HCT116 (cell line): ENCODE measurements around the gene CSGALNACT2. TPM values are rescaled to one million over a fixed set of nuclear protein-coding genes. Genes with fewer than 3 reads are reported as not detected.
"Not testable (repeated sequence)": the region's sequence is repeated elsewhere in the genome, so short reads cannot be mapped to it uniquely, and the experiment has no call there.

Experiments
- ATAC-seq: fragments of 200-7000 bp; cut with Tn5 transposase; 2 replicates; pipeline ENCODE4 v1.9.1; 2020; ENCODE audit warnings: mild to moderate bottlenecking, moderate library complexity
- BruUV-seq: library from RNA; stranded (reverse); fragments of 400-500 nt; replicated peaks from 2 replicates; lab custom pipeline; 2021; lab: Mats Ljungman, UMichigan
- CTCF ChIA-PET: fragments of 300-600 bp; sonication (Branson Sonifier 250); formaldehyde crosslinking; loops from one replicate; lab custom pipeline; 2021; ENCODE audit warnings: antibody characterized with exemption; lab: Charles Lee
- POLR2A ChIA-PET: fragments of 300-600, 350-600 bp; sonication (Branson Sonifier 250); formaldehyde crosslinking; loops from one replicate; lab custom pipeline; 2021; ENCODE audit warnings: antibody characterized with exemption; lab: Charles Lee
- RAD21 ChIA-PET, 2 experiments: fragments of 300-600 bp; sonication (Branson Sonifier 250); formaldehyde crosslinking; loops; one replicate each; lab custom pipeline; 2023; ENCODE audit warnings: low total read pairs in 2 of 2; ENCODE audit not compliant: uncharacterized antibody in 2 of 2, unreplicated experiment in 2 of 2, low non-redundant PET in 1 of 2; lab: Charles Lee
- DNase-seq: peaks from one replicate; pipeline ENCODE4 v3.0.0-alpha.2; 2010; ENCODE audit warnings: low read depth, low spot score
- H2AFZ ChIP-seq: fragments of 200-600 bp; shearing (Covaris generic), sonication (generic); 2 replicates; pipeline ENCODE4 v1.6.1; 2017; ENCODE audit warnings: low read depth, mixed run types, mixed read lengths, antibody characterized with exemption, low read length; ENCODE audit not compliant: poor library complexity, severe bottlenecking
- H3K27ac ChIP-seq: 2 replicates; pipeline ENCODE4 v1.5.1; 2012; ENCODE audit warnings: low read depth, low read length
- H3K27me3 ChIP-seq: fragments of 200-600 bp; sonication (generic); 2 replicates; pipeline ENCODE4 v1.6.1; 2016; ENCODE audit warnings: mixed run types, low read length, mixed read lengths; ENCODE audit not compliant: insufficient read depth
- H3K36me3 ChIP-seq, 2 experiments: fragments of 200-500 bp in 1 of 2; fragments of 200-600 bp in 1 of 2; sonication (Bioruptor generic) in 1 of 2; sonication (generic) in 1 of 2; 2 replicates each; pipeline versions ENCODE4 v1.5.1 to v1.6.1; 2014 to 2016; ENCODE audit warnings: low read length in 2 of 2, inconsistent platforms in 1 of 2, mixed read lengths in 1 of 2, mixed run types in 1 of 2; ENCODE audit not compliant: insufficient read depth in 2 of 2, control insufficient read depth in 1 of 2
- H3K4me1 ChIP-seq, 2 experiments: fragments of 200-600 bp in 1 of 2; sonication (generic) in 1 of 2; 2 replicates each; pipeline versions ENCODE4 v1.5.1 to v1.6.1; 2012 to 2017; ENCODE audit warnings: low read length in 2 of 2, inconsistent platforms in 1 of 2, mild to moderate bottlenecking in 1 of 2, mixed read lengths in 1 of 2, mixed run types in 1 of 2, moderate library complexity in 1 of 2; ENCODE audit not compliant: insufficient read depth in 2 of 2, control insufficient read depth in 1 of 2
- H3K4me2 ChIP-seq: fragments of 200-600 bp; sonication (generic); 2 replicates; pipeline ENCODE4 v1.6.1; 2017; ENCODE audit warnings: mixed run types, low read length, mixed read lengths
- H3K4me3 ChIP-seq, 2 experiments: fragments of 200-600 bp in 1 of 2; sonication (generic) in 1 of 2; replicated peaks in 1 of 2; 2 replicates each; pipeline ENCODE4 v1.5.1; 2011 to 2016; ENCODE audit warnings: low read length in 2 of 2, control low read depth in 1 of 2, low read depth in 1 of 2, mild to moderate bottlenecking in 1 of 2, mixed read lengths in 1 of 2, mixed run types in 1 of 2
- H3K79me2 ChIP-seq: fragments of 200-600 bp; sonication (generic); 2 replicates; pipeline ENCODE4 v1.6.1; 2017; ENCODE audit warnings: mild to moderate bottlenecking, mixed run types, low read length, moderate library complexity, mixed read lengths; ENCODE audit not compliant: insufficient read depth
- H3K9ac ChIP-seq: fragments of 200-600 bp; sonication (generic); 2 replicates; pipeline ENCODE4 v1.6.1; 2016; ENCODE audit warnings: low read length, mixed read lengths
- H3K9me2 ChIP-seq: fragments of 200-600 bp; sonication (generic), shearing (Covaris generic); 2 replicates; pipeline ENCODE4 v1.6.1; 2017; ENCODE audit warnings: mixed run types, mild to moderate bottlenecking, moderate library complexity; ENCODE audit not compliant: insufficient read depth
- H3K9me3 ChIP-seq, 2 experiments: fragments of 200-500 bp in 1 of 2; fragments of 200-600 bp in 1 of 2; sonication (Bioruptor generic) in 1 of 2; sonication (generic) in 1 of 2; 2 replicates each; pipeline ENCODE4 v1.6.1; 2014 to 2017; ENCODE audit warnings: low read length in 2 of 2, mixed read lengths in 2 of 2, inconsistent platforms in 1 of 2, low read depth in 1 of 2, mild to moderate bottlenecking in 1 of 2, mixed run types in 1 of 2, moderate library complexity in 1 of 2; ENCODE audit not compliant: control insufficient read depth in 1 of 2, insufficient read depth in 1 of 2
- H4K20me1 ChIP-seq: fragments of 200-600 bp; sonication (generic), shearing (Covaris generic); 2 replicates; pipeline ENCODE4 v1.6.1; 2017; ENCODE audit warnings: mixed run types, mild to moderate bottlenecking, moderate library complexity; ENCODE audit not compliant: insufficient read depth
- CBX3 ChIP-seq: IDR thresholded peaks from 2 replicates; pipeline ENCODE4 v1.6.1; 2012; ENCODE audit warnings: low read depth
- CEBPB ChIP-seq: IDR thresholded peaks from 2 replicates; pipeline ENCODE4 v1.6.1; 2012; ENCODE audit warnings: low read depth
- EGR1 ChIP-seq: IDR thresholded peaks from 2 replicates; pipeline ENCODE4 v1.6.1; 2012; ENCODE audit warnings: low read depth
- ELF1 ChIP-seq: IDR thresholded peaks from 2 replicates; pipeline ENCODE4 v1.6.1; 2012; ENCODE audit warnings: low read depth, borderline replicate concordance
- EZH2 ChIP-seq: fragments of 200-600 bp; sonication (generic); IDR thresholded peaks from 2 replicates; pipeline ENCODE4 v1.6.1; 2017; ENCODE audit warnings: antibody characterized with exemption, mixed run types
- EZH2phosphoT487 ChIP-seq: fragments of 200-600 bp; IDR thresholded peaks from 2 replicates; pipeline ENCODE4 v1.6.1; 2018; ENCODE audit warnings: antibody characterized with exemption, borderline replicate concordance
- FOSL1 ChIP-seq: IDR thresholded peaks from 2 replicates; pipeline ENCODE4 v1.6.1; 2012; ENCODE audit warnings: low read depth
- JUND ChIP-seq: IDR thresholded peaks from 2 replicates; pipeline ENCODE4 v1.6.1; 2012
- POLR2A ChIP-seq: IDR thresholded peaks from 2 replicates; pipeline ENCODE4 v1.7.0; 2011; ENCODE audit warnings: borderline replicate concordance; ENCODE audit not compliant: insufficient read depth, insufficient read length; ENCODE audit errors: extremely low read depth
- POLR2AphosphoS5 ChIP-seq: IDR thresholded peaks from 2 replicates; pipeline ENCODE4 v1.6.1; 2011; ENCODE audit warnings: mild to moderate bottlenecking, low read depth, low read length, moderate library complexity
- RAD21 ChIP-seq: IDR thresholded peaks from 2 replicates; pipeline ENCODE4 v1.6.1; 2012; ENCODE audit warnings: low read depth, mild to moderate bottlenecking
- SP1 ChIP-seq: IDR thresholded peaks from 2 replicates; pipeline ENCODE4 v1.6.1; 2012; ENCODE audit warnings: low read depth
- SRF ChIP-seq: IDR thresholded peaks from 2 replicates; pipeline ENCODE4 v1.6.1; 2012; ENCODE audit warnings: low read depth
- YY1 ChIP-seq: IDR thresholded peaks from 2 replicates; pipeline ENCODE4 v1.6.1; 2011; ENCODE audit warnings: low read length, low read depth, moderate library complexity, mild to moderate bottlenecking; ENCODE audit not compliant: insufficient replicate concordance; ENCODE audit errors: extremely low read depth
- ZBTB33 ChIP-seq: IDR thresholded peaks from 2 replicates; pipeline ENCODE4 v1.6.1; 2011; ENCODE audit warnings: mild to moderate bottlenecking, low read length, moderate library complexity; ENCODE audit not compliant: insufficient replicate concordance; ENCODE audit errors: extremely low read depth
- ZFX ChIP-seq: fragments of 450-650 bp; IDR thresholded peaks from 2 replicates; pipeline ENCODE4 v1.6.1; 2017
- intact Hi-C: fragments of 100-400 bp; cut with micrococcal nuclease; formaldehyde crosslinking; loops from 2 replicates; pipeline ENCODE4 v1.10.0; 2022
- total RNA-seq: library from RNA; stranded (reverse); gene quantifications from one replicate; pipeline ENCODE4 v1.2.1, GENCODE V29; 2021; ENCODE audit not compliant: unreplicated experiment
- TF ChIP-seq, protein P1 (sequence below): IDR thresholded peaks from 2 replicates; pipeline ENCODE4 v1.6.1; 2012

CSGALNACT2 gene
- total RNA-seq, 1 experiment from 2014 or later = 9.9 TPM

DNA sequence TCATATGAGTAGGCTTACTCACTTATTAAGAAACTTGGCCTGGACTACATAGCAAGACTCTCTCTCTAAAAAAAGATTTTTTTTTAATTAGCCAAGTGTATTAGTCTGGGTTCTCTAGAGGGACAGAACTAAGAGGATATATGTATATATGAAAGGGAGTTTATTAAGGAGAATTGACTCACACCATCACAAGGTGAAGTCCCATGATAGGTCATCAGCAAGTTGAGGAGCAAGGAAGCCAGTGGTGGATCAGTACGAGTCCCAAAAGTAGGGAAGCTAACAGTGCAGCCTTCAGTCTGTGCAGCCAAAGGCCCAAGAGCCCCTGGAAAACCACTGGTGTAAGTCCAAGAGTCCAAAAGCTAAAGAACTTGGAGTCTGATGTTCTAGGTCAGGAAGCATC lies 7.7 kb downstream of the CSGALNACT2 start:
- RAD21 ChIA-PET, H2AFZ ChIP-seq, H3K9ac ChIP-seq, ATAC-seq, H3K36me3 ChIP-seq, H3K4me3 ChIP-seq, BruUV-seq, H3K27ac ChIP-seq, H3K4me2 ChIP-seq, POLR2A ChIA-PET, H3K27me3 ChIP-seq, H3K9me3 ChIP-seq, H3K9me2 ChIP-seq, H3K4me1 ChIP-seq, H4K20me1 ChIP-seq, DNase-seq, CTCF ChIA-PET: not testable (repeated sequence)
- peaks cover 71% of the 10 kb centered on the region for H3K79me2 ChIP-seq
- intact Hi-C loops = loop anchor here (10.0 kb wide), 1 partner anchor 59 kb away; no protein-coding TSS in a partner anchor

- DNase-seq = no peak
- ChIA-PET RAD21 (no interaction called here), CTCF (no interaction called here), POLR2A (no interaction called here)
- no peak overlapping the region for H3K4me3 ChIP-seq
- H3K79me2 ChIP-seq = peaks cover 52% of the 10 kb centered on the region
- H3K9ac ChIP-seq = no peak overlapping the region
- no peaks in the 10 kb centered on the region for H3K9me2 ChIP-seq
- no peaks in the 10 kb centered on the region for H3K36me3 ChIP-seq
- no peaks in the 10 kb centered on the region for H3K27me3 ChIP-seq
- H3K4me1 ChIP-seq = no peaks in the 10 kb centered on the region
- H2AFZ ChIP-seq = no peak overlapping the region
- no peak for ATAC-seq
- no TSS peak for BruUV-seq
- no peak overlapping the region for H3K27ac ChIP-seq
- TF ChIP-seq JUND (no peak), POLR2AphosphoS5 (no peak), ELF1 (no peak), ZBTB33 (no peak), EZH2 (no peak), YY1 (no peak), POLR2A (no peak), CEBPB (no peak), FOSL1 (no peak), SRF (no peak), EGR1 (no peak), RAD21 (no peak), CBX3 (no peak), ZFX (no peak), EZH2phosphoT487 (no peak), SP1 (no peak)
- TF ChIP-seq, protein P1, sequence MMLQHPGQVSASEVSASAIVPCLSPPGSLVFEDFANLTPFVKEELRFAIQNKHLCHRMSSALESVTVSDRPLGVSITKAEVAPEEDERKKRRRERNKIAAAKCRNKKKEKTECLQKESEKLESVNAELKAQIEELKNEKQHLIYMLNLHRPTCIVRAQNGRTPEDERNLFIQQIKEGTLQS = no peak
- no peak overlapping the region for H3K4me2 ChIP-seq
- intact Hi-C loops = no loop called here
- no peaks in the 10 kb centered on the region for H4K20me1 ChIP-seq
- no peaks in the 10 kb centered on the region for H3K9me3 ChIP-seq
Observed at GRCh38 chr10:43151371-43151770, 13.1 kb downstream of the CSGALNACT2 start.
